OCI-LY3 (cell line): ENCODE measurements around the gene GABRB3.

Experiments
- EZH2phosphoT487 ChIP-seq: fragments of 200-600 bp; shearing (Covaris generic); IDR thresholded peaks from 2 replicates; pipeline ENCODE4 v1.6.1; 2018; ENCODE audit warnings: antibody characterized with exemption, mixed run types, low read depth
- TF ChIP-seq, protein P1 (sequence below): fragments of 200-600, 300-600 bp; sonication (generic); IDR thresholded peaks from 2 replicates; pipeline ENCODE4 v1.5.1; 2014; ENCODE audit warnings: antibody characterized with exemption, low read length, low read depth

DNA sequence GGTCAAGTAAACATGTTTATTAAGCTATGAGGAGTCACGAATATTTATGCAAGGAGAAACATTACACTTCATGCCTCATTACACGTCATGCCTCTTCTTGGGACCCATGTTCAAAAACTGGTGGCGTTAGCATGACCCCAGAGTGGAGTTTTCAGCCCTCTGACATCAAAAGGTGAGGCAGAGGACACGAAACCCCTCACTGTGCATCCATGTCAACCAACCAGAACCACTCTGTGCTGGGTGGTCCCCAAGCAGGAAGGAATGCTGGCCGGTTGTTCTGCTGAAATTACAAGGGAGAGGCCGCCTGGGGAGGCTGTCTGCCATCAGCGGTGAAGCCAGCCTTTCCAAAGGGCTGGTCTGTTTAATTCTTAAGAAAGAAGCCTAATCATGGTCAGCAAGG lies 83.4 kb downstream of the GABRB3 start:
- TF ChIP-seq, protein P1, sequence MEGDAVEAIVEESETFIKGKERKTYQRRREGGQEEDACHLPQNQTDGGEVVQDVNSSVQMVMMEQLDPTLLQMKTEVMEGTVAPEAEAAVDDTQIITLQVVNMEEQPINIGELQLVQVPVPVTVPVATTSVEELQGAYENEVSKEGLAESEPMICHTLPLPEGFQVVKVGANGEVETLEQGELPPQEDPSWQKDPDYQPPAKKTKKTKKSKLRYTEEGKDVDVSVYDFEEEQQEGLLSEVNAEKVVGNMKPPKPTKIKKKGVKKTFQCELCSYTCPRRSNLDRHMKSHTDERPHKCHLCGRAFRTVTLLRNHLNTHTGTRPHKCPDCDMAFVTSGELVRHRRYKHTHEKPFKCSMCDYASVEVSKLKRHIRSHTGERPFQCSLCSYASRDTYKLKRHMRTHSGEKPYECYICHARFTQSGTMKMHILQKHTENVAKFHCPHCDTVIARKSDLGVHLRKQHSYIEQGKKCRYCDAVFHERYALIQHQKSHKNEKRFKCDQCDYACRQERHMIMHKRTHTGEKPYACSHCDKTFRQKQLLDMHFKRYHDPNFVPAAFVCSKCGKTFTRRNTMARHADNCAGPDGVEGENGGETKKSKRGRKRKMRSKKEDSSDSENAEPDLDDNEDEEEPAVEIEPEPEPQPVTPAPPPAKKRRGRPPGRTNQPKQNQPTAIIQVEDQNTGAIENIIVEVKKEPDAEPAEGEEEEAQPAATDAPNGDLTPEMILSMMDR, result no peak
- TF ChIP-seq EZH2phosphoT487, result no peak
